ENCODE data around the gene C1orf21.

C1orf21 gene

DNA sequence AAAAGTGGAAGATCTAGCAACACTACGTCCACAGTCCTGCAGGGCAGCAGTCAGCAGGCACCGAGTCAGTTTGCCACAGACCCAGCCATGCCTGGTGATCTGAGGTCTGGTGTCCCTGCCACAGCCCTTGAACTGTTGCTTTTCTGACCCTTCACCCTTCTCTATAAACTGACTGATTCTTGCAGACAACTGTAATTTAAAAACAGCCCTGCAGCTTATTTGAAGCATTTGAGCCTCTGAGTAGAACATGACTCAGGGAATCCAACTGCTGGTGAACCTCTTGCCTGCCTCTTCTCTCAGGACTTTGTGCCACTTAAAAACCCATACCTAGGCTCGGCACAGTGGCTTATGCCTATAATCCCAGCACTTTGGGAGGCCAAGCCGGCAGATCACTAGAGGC lies 260.6 kb downstream of the C1orf21 start:
- in situ Hi-C loops (cut with MboI; ENCODE audit: low sequenced_read_pairs, unreplicated experiment), result no loop called here
- TF ChIP-seq, protein P1, sequence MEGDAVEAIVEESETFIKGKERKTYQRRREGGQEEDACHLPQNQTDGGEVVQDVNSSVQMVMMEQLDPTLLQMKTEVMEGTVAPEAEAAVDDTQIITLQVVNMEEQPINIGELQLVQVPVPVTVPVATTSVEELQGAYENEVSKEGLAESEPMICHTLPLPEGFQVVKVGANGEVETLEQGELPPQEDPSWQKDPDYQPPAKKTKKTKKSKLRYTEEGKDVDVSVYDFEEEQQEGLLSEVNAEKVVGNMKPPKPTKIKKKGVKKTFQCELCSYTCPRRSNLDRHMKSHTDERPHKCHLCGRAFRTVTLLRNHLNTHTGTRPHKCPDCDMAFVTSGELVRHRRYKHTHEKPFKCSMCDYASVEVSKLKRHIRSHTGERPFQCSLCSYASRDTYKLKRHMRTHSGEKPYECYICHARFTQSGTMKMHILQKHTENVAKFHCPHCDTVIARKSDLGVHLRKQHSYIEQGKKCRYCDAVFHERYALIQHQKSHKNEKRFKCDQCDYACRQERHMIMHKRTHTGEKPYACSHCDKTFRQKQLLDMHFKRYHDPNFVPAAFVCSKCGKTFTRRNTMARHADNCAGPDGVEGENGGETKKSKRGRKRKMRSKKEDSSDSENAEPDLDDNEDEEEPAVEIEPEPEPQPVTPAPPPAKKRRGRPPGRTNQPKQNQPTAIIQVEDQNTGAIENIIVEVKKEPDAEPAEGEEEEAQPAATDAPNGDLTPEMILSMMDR (IDR thresholded peaks at IDR 0.05; ENCODE audit: borderline replicate concordance, control extremely low read depth, extremely low read depth, insufficient read depth, missing control alignments), result no peak
- DNase-seq (ENCODE audit: low spot score), result no peak

GRCh38 chr1:184648160-184648855 lies 261.5 kb downstream of the C1orf21 start:
- TF ChIP-seq, protein P1 (IDR thresholded peaks at IDR 0.05; ENCODE audit: borderline replicate concordance, control extremely low read depth, extremely low read depth, insufficient read depth, missing control alignments), result no peak
- in situ Hi-C loops (cut with MboI; ENCODE audit: low sequenced_read_pairs, unreplicated experiment), result no loop called here
- no peak for DNase-seq (ENCODE audit: low spot score)

DNA sequence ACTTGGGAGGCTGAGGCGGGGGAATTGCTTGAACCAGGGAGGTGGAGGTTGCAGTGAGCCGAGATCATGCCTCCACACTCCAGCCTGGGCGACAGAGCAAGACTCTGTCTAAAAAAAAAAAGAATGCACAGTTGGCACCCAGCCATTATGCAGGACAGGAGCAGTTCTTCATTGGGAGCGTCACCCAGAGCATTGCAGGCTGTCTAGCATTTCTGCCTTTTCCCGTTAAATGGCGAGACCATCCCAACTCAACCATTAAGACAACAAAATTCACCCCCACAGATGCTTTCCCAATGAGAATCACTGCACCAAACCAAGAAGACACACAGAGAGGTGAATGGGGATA lies 262.0 kb downstream of the C1orf21 start:
- in situ Hi-C loops (cut with MboI; ENCODE audit: low sequenced_read_pairs, unreplicated experiment), result no loop called here
- TF ChIP-seq, protein P1 (IDR thresholded peaks at IDR 0.05; ENCODE audit: borderline replicate concordance, control extremely low read depth, extremely low read depth, insufficient read depth, missing control alignments), result no peak

DNA sequence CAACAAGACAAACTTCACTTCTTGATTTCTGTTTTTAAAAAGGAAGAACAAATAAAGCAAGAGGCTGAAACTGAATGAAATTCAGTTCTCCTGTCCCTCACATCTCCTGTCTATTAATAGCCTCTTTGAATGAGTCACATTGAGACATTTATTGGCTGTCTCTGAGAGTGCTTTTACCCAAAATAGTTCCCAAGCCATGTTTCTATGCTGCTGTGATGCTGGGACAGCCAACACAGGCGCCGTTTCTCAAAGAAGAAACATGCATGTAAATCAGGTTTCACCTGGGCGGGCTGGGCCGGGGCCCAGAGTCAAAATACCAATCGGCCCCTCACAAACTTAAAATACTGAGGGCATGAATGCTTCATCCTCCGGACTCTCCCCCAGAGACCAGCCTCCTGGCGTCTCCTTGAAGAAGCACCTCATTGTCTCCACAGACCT lies 262.6 kb downstream of the C1orf21 start:
- TF ChIP-seq, protein P1 (IDR thresholded peaks at IDR 0.05; ENCODE audit: borderline replicate concordance, control extremely low read depth, extremely low read depth, insufficient read depth, missing control alignments), result no peak
- in situ Hi-C loops (cut with MboI; ENCODE audit: low sequenced_read_pairs, unreplicated experiment), result no loop called here
- DNase-seq (ENCODE audit: low spot score), result peak; percentile 76

More for the DNA sequence above, 262.0 kb downstream of the C1orf21 start:
- no peak for DNase-seq (ENCODE audit: low spot score)

DNA sequence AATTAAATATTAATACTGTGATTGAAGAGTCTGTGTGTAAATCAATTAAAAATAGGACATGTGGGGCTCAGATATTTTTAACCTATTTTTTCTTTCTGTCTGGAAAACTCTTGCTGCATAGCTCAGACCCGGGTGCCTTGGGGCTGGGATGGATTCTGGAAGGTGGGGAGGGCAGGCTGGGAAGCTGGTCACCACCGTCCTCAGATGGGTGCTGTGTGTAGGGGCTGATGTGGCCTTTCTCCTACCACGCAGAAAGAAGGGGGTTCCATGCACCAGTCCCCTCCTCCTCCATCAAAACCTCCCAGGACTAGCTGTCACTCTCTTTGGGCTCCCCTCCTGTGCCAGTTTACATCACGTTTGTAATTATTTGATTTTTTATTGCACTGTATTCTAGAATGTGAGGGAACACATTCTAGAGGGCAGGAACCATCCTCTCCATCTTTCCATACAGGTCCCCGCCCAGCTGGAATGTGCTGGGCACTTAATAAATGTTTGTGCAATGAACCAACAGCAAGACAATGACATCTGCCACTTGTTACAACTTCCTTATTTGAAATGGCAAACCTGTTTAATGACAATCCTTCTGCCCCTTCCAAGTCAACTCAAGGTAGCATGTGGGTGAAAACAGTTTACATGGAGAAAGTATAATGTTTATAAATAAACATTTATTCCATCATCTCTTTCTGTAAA lies 263.5 kb downstream of the C1orf21 start:
- in situ Hi-C loops (cut with MboI; ENCODE audit: low sequenced_read_pairs, unreplicated experiment), result loop anchor here (25.0 kb wide), 1 partner anchor 563 kb away; no protein-coding TSS in a partner anchor
- DNase-seq (ENCODE audit: low spot score), result no peak
- TF ChIP-seq, protein P1 (IDR thresholded peaks at IDR 0.05; ENCODE audit: borderline replicate concordance, control extremely low read depth, extremely low read depth, insufficient read depth, missing control alignments), result no peak

DNA sequence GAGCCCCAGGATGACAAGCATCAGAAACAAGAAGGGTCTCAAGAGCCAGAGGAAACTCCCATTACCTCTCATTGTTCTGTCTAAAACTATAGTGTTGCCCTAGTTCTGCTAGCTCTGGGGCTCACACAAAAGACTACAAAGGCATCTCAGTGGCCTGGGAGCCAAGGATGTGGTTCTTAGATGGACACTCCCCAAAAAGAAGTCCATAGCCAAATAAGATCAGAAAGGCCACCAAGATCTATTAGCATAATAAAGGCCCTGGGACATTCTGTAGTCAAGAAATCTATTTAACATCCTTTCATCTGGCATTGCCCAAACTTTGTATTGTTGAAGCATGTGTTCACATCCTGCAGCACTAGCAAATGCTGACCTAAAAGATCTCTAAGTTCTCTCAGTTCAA lies 268.4 kb downstream of the C1orf21 start:
- no peak for DNase-seq (ENCODE audit: low spot score)
- TF ChIP-seq, protein P1 (IDR thresholded peaks at IDR 0.05; ENCODE audit: borderline replicate concordance, control extremely low read depth, extremely low read depth, insufficient read depth, missing control alignments), result no peak
- in situ Hi-C loops (cut with MboI; ENCODE audit: low sequenced_read_pairs, unreplicated experiment), result loop anchor here (25.0 kb wide), 1 partner anchor 568 kb away; no protein-coding TSS in a partner anchor
